HG02840 (cell line): Measurements from ENCODE around the gene PLEKHG2.
"Not testable (repeated sequence)": the region's sequence is repeated elsewhere in the genome, so short reads cannot be mapped to it uniquely, and the experiment has no call there.

Experiments
- ATAC-seq: cut with Tn5 transposase; IDR thresholded peaks from one replicate; pipeline ENCODE4 v1.9.1; 2021; ENCODE audit warnings: mild to moderate bottlenecking, moderate library complexity, moderate number of reproducible peaks; ENCODE audit not compliant: unreplicated experiment, low FRiP score

Gene PLEKHG2, protein sequence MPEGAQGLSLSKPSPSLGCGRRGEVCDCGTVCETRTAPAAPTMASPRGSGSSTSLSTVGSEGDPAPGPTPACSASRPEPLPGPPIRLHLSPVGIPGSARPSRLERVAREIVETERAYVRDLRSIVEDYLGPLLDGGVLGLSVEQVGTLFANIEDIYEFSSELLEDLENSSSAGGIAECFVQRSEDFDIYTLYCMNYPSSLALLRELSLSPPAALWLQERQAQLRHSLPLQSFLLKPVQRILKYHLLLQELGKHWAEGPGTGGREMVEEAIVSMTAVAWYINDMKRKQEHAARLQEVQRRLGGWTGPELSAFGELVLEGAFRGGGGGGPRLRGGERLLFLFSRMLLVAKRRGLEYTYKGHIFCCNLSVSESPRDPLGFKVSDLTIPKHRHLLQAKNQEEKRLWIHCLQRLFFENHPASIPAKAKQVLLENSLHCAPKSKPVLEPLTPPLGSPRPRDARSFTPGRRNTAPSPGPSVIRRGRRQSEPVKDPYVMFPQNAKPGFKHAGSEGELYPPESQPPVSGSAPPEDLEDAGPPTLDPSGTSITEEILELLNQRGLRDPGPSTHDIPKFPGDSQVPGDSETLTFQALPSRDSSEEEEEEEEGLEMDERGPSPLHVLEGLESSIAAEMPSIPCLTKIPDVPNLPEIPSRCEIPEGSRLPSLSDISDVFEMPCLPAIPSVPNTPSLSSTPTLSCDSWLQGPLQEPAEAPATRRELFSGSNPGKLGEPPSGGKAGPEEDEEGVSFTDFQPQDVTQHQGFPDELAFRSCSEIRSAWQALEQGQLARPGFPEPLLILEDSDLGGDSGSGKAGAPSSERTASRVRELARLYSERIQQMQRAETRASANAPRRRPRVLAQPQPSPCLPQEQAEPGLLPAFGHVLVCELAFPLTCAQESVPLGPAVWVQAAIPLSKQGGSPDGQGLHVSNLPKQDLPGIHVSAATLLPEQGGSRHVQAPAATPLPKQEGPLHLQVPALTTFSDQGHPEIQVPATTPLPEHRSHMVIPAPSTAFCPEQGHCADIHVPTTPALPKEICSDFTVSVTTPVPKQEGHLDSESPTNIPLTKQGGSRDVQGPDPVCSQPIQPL (N-terminal part only)

DNA sequence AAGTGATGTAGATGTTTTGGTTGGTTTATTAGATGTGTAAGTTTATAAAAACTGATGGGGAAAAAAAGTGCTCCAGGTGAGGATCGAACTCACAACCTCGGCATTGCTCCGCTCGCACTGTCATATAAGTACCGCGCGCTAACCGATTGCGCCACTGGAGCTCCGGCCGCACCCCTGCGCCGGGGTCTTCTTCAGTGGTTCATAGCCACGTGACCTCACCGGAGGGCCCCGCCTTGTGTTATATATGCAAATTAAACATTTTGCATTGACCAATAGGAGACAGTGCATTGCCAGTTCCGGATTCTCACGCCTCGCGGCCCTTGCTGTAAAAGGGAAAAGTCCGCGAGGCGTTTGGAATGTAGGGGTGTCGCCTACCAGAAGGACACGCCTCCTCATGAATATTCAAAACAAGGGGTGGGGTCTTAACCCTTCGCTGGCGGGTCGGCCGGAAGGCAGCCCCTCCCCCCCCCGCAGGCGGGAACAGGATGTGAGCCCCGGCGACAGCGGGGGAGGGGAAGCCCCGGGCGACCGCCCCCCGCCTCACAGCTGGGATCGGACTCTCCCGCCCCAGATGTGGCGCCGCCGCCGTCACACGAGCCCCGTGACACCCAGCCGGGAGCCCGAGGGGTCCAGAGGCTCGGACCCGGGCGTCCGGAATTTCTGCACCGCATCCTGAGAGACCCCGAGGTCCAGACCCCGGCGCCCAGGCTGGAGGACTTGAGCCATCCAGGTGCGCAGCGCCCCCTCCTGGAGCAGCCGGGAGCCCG is at the start of gene PLEKHG2:
Gene PLEKHG2 (plus strand): TSS at position 570 of the 767 bp plus-strand sequence. CDS start 1,418 bp downstream, outside the sequence.
- peak; percentile 64 for ATAC-seq

DNA sequence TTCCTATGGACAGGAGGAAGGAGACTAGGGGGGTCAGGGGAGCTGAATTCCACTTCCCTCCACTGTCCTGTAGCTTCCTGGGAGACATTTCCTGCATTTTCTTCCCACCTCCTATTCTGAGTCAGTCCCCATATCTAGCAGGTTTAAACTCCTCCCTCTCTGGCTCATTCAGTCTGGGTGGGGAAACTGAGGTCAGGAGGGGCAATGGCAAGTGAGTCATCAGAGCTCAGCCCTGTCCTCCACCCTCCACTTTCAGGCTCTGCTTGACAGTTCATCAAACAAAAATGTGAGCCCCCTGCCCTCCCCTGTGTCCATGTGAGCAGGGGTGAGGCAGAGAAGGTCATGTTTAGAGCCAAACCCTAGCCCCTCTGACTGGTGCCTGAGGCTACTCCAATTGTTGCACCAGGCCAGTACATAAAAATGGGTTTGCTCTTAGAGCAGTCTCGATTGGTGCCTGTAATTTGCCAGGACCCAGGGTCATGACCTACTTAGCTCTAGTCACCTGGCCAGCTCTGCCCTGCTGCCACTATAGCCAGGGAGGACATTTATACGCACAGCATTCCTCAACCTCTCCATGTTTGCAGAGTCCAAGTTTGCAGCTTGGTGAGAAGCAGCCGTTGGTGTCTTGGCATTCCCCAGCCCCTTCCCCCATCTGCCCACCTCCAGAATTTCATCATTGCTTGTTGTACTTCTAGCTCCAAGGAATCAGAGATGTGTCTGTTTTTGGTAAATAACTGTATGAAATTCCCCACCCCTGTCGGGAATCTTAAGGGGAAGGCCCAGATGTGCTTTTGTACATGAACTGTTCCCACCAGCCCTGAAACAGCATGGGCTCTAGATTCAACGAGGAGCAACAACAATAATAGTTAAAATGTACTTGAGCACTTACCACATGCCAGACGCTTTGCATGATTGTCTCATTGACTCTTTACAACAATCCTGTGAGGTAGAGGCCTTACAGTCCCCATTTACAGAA is 49.5 kb upstream of the PLEKHG2 start:
- no peak for ATAC-seq

DNA sequence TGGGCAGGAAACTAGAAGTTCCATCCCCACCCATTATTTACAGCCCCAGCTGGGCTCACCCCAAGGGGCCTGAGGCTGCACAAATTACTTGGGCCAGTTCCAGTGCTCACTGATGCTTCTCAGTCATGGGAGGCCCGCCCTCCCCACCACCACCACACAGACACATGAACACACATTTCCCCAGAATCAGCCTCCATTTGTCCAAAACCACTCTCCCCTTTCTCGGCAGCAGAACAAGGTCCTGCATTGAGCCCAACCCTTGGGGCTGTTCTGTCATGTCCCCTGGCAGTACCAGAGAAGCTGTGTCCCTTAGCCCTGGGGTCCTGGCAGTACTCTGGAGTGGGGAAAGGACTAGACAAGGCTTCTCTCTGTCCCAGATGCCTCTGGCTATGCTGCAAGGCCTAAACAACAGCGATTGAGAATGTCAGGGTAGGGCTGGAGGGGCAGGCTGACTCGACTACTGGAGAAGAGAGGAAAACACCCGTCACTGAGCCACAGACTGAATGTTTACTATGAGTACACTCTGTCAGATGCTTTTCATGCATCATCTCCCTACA is 48.5 kb upstream of the PLEKHG2 start:
- ATAC-seq: no peak

DNA sequence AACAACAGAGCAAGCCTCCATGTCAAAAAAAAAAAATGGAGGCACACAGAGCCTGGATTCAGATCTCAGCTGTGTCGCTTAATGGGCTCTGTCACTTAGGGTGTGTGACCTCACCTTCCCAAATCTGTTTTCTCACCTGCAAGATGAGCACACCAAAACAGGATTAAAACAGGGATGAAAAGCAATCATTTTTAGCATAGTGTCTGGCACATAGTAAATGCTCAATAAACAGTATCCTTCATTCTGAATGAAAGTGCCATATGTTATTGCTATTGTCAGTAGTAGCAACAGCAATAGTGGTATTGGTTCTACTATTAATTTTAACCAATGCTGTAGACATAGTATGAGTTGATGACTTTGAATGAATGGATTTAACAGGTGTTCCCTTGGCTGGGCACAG is 46.9 kb upstream of the PLEKHG2 start:
- no peak for ATAC-seq

DNA sequence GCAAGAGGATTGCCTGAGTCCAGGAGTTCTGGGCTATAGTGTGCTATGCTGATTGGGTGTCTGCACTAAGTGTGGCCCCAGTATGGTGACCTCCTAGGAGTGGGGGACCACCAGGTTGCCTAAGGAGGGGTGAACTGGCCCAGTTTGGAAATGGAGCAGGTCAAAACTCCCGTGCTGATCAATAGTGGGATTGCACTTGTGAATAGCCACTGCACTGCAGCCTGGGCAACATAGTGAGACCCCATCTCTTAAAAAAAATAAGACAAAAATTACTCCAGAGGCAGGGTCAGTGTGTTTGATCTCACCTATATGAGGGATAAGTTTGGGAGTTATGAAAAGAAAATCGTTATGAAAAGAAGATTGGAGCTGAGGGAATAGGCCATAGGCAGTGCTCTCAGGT is 43.3 kb upstream of the PLEKHG2 start:
- no peak for ATAC-seq

DNA sequence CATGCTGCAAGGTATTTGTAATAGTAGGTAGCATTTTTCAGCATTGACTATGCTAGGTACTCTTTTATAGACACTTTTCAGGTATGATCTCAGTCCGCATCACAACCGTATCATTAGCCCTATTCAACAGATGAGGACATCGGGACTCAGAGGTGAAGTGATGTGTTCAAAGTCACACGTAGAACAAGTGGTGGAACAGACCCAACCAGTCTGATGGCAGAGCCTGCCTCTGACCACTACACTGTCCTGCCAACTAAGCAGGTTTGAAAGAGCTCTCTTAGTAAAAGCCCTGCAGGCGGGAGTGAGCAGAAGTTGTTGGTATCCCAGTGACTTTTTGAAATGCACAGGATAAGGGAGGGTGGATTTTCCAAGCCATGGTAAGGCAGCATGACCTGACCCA is 41.7 kb upstream of the PLEKHG2 start:
- ATAC-seq: no peak

DNA sequence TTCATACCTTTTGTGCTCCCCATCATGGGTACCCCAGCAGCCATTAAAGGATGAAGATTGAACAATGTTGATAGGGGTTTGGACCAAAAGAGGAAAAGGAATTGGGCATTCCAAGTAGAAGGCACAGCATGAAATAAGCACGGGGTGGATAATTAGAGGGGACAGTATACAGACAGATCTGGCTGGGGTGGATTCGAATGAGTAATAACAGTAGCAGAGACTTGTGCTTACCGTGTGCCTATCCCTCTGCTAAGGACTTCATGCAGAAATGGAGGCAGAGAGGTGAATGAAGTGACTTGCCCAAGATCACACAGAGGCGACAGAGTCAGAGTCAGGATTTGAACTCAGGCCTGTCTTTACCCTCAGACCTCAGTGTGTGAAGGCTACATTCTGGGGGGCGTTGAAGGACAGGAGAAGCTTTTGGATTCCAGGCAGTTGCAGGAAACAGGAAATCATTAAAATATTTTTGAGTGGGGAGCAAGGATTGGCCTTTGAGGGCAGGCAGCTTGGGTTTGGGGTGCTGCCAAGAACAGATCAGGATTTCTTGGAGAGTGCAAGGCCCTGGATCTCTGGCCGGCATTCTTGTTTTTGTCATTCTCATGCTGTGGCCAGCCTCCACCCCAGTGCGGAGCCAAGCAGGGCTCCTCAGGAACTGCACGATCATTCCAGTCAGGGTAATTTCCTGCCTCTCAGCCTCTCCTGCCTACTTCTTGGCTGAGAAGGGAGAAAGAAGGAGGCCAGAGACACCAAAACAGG is 40.2 kb upstream of the PLEKHG2 start:
- ATAC-seq: no peak

DNA sequence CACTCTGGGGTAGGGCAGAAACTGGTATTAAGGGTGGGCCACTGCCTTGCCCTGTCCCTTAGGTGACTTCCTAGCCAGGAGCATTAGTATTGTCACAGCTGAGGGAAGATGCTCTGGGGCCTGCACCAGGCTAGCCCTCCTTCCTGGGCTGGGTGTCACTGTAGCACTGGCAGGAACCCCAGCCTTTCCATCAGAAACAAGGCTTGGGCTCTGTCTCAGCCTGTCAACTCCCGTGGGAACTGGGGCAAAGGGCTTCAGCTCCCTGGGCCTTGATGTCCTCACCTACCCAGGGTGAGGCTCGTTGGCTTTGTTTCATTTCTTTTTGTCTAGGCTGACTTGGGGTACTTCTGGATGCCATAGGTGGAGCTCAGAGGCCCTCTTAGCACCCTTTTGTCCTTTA is 39.5 kb upstream of the PLEKHG2 start:
- no peak for ATAC-seq

DNA sequence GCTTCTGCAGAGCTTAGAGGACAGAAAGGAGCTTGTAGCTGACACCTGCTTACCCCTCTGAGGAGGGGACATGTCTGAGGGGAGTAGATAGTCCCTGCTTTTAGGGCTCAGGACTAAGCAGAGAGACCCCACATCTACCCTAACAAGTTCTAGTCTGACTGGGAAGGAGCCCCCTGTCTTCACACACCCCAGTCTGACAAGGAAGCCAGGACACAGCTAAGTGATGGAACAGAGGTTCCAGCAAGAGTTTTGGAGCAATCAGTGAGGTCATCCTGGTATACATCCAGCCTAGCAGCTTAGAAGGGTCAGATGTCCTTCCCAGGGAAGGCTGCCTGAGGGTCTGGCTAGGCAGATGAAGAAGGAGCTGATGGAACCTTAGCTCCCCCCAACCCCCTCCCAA is 36.5 kb upstream of the PLEKHG2 start:
- ATAC-seq: no peak

DNA sequence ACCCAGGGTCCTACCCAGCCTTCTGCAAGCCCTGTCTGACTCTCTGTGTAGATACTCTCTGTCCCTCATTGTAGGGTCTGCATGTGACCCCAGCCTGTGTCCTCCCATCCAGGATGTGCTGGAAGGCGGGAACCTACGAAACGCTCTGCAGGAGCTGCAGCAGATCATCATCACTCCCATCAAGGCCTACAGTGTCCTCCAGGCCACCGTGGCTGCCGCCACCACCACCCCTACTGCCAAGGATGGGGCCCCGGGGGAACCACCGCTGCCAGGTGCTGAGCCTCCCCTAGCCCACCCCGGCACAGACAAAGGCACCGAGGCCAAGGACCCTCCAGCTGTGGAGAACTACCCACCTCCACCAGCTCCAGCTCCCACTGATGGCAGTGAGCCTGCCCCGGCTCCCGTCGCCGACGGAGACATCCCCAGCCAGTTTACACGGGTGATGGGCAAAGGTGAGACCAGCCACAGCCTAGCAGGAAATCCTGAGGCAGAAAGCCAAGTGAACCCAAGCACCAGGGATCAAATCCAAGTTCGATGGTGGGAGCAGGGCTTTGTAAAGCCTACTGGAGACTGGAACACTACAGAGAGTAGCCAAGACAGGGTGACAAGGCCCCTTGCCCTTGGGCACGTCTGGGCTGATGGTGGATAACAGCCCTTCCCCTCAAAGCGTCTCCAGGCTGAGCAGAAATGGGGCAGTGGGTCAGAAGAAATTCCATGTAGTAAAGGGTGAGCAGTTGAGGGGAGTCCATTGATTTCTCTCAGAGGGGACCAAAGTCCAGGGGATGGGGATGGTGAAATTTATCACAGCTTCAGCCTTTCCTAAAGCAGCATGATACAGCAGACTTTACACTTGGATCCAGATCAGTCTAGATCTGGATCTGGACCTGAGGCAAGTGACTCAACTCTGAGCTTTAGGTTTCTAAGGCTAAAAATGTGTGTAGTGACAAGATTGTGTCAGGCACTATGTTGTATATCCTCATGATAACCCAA is 34.8 kb upstream of the PLEKHG2 start:
- no peak for ATAC-seq

DNA sequence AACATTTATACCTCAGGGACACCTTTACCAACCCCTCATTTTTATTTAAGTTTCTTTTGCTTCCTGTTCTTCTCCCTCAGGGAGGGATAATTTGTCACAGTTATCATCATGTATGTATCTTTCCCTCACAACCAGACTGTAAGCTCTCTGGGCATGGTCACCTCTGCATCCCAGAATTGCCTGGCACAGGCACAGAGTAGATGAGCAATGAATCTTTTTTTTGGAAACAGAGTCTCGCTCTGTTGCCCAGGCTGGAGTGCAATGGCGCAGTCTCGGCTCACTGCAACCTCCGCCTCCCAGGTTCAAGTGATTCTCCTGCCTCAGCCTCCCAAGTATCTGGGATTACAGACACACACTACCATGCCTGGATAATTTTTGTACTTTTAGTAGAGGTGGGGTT is 33.1 kb upstream of the PLEKHG2 start:
- ATAC-seq: not testable (repeated sequence)

DNA sequence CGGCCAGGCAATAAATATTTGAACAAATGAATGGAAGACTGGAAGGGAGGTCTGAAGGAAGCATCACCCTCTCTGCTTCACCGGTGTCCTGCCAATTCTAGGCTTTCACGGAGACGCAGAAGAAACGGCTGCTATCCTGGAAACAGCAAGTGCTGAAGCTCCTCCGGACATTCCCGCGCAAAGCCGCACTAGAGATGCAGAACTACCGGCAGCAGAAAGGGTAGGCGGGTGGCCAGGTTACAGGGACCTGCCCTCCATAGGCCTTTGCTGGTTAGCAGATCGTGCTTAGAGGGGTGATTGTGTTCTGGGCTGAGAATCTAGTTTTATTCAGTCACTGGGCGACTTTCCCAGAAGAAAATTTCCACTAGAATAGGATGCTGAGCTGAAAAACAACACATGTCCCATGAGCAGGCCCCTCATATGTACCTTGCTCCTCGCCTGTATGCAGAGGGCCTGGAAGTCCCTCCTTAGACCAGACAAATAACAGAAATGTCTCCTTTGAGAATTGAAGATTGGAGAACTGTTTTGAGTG is 32.5 kb upstream of the PLEKHG2 start:
- ATAC-seq: no peak

DNA sequence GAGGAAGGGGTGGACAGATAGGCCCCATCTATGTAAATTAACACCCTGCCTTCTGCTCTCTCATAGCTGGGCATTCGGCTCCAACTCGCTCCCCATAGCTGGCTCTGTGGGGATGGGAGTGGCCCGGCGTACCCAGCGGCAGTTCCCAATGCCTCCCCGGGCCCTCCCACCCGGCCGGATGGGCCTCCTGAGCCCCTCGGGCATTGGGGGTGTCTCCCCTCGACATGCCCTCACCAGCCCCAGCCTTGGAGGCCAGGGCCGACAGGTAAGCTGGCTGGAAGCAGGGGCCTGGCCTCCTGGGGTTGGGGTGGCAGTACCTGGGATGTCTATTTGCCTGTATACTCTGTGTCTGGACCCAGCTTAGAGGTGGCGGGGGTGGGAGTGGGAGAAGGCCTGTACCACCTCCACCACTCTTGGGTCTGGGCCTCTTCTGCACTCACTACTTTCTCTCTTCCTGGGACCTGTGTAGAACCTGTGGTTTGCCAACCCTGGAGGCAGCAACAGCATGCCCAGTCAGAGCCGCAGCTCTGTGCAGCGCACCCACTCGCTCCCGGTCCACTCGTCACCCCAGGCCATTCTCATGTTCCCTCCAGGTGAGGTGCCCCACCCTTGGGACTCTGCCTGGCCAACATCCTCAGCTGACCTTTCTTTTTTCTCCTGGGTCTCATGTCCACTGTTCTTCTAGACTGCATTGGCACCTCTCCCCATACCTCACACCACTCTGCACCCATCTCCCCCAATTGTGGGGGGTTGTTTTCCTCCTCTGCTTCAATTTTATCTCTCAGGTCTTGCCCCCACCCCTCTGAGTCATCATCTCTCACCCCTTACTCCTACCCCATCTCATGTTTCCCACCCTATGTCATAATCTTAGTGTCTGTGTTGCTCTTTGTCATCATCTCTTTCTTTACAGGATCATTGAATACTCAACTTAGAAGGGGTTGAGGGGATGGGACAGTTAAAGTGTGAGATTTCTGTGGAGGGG is 31.7 kb upstream of the PLEKHG2 start:
- no peak for ATAC-seq

DNA sequence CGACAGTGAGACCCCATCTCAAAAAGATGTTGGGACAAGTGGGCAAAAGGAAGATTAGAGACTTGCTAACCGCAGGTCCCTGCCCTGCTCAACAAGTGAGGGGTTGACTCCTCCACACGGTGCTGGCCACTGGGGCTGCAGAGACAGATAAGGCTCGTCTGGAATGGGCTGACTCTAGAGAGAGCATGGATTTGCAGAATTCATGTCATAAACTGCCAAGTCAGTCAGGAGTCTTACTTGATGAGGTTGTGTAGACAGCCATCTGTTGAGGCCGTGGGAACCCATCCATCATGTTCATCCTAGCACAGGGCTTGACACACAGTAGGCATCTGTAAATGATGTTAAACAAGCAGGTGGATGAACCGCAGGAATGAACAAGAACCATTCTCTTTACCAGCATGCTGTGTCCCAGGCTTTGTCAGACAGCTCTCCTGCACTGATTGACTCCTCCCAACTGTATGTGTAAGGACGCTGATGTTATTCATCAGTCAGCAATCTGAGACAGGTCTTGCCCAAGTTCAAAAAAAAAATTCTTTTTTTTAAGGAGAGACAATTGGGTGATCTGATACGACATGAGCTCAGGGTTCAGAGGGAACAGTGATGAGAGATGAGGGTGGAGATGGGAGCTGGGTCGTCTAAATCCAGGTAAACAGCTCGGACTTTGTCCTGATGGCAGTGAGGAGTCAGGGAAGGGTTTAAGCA is 30.4 kb upstream of the PLEKHG2 start:
- no peak for ATAC-seq
